Astrocyte of the spinal cord (primary cell): ENCODE results near the gene SELENOW.

Experiments
- DNase-seq: peaks from one replicate; pipeline ENCODE4 v3.0.0; 2011; ENCODE audit warnings: low read depth, low spot score
- H3K4me3 ChIP-seq: 2 replicates; pipeline ENCODE4 v1.5.1; 2011; ENCODE audit warnings: low read depth, mild to moderate bottlenecking, low read length, moderate library complexity
- CTCF ChIP-seq: IDR thresholded peaks from 2 replicates; pipeline ENCODE4 v1.5.1; 2012; ENCODE audit warnings: low read depth, mild to moderate bottlenecking, low read length, inconsistent platforms
- in situ Hi-C: cut with HindIII; loops from 2 replicates; pipeline ENCODE4 v1.10.0; 2017; ENCODE audit warnings: low sequenced_read_pairs

Gene SELENOW

DNA sequence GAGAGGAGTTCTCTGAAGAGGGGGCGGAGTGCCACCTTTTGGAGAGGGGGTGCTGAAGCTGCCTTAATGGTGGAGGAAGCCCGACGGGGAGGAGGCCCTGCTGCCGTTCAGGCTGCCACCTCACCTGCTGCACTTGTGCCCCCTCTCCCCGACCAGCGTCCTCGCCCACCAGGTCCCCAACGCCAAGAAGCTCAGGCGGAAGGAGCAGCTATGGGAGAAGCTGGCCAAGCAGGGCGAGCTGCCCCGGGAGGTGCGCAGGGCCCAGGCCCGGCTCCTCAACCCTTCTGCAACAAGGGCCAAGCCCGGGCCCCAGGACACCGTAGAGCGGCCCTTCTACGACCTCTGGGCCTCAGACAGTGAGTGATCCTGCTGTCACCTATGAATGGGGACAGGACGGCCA lies 27.8 kb upstream of the SELENOW start:
- in situ Hi-C loops = no loop called here
- DNase-seq = no peak
- TF ChIP-seq CTCF = no peak
- no peak overlapping the region for H3K4me3 ChIP-seq

DNA sequence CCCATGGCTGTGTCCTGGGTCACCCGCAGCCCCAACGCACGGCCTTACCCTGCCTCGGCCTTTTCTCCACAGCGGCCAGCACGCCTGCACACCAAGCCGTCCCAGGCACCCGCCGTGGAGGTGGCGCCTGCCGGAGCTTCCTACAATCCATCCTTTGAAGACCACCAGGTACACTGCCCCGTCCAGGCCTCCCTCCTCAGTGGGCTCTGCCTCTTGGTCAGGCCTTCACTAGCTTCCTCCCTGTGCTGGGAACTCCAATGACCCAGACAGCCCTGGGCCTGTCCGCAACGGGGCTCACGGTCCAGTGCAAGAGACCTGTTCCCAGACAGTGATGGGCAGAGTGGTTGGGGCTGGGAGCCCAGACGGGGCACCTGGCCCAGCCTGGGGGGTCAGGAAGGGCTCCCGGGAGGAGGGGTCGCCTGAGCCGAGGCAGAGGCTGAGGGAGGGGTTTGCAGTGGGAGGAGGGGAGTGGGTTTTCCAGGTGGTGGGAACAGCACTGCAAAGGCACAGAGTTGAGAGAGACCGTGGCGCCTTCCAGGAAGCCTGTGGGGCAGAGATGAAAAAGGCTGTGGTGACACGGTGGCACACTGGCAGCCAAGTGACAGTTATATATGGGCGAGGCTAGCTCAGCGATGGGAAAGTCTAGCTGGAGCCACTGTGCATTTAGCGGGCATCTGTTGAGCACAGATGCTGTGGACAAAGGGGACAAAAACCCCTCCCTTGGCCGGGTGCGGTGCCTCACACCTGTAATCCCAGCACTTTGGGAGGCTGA lies 25.9 kb upstream of the SELENOW start:
- H3K4me3 ChIP-seq = no peak overlapping the region
- no peak for TF ChIP-seq CTCF
- in situ Hi-C loops = no loop called here
- no peak for DNase-seq

- no peak for DNase-seq
- no peak for TF ChIP-seq CTCF
- no peak overlapping the region for H3K4me3 ChIP-seq
- in situ Hi-C loops = no loop called here
Measured at GRCh38 chr19:47754206-47755064, 24.1 kb upstream of the SELENOW start.

DNA sequence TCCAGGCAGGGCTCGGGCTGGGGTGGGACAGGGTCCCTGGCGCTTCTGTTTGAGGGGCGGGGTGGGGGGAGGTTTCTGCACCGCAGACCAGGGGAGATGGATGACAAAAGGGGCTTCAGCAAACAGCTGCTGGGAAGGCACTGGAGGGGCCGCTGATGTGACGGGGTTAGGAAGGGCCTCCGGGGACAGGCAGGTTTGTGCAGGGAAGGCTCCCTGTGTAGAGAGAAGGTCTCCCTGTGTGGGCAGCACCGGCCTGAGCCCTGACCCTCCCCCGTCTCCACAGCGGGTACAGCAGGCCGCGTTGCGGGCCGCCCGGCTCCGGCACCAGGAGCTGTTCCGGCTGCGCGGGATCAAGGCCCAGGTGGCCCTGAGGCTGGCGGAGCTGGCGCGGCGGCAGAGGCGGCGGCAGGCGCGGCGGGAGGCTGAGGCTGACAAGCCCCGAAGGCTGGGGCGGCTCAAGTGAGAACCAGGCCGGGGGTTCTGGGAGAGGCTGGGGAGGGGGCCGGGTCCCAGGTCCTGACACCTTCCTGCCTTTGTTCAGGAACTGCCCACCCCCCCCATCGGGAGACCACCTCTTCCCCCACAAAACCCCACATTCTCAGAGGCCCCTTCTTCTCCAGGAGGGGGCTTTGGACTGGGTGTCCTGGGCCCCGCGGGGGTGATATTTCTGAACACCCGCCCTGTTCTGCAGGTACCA lies 23.3 kb upstream of the SELENOW start:
- DNase-seq = no peak
- TF ChIP-seq CTCF = no peak
- H3K4me3 ChIP-seq = no peak overlapping the region
- in situ Hi-C loops = no loop called here

- TF ChIP-seq CTCF = no peak
- in situ Hi-C loops = no loop called here
- no peak for DNase-seq
- no peak overlapping the region for H3K4me3 ChIP-seq
Measured at GRCh38 chr19:47755762-47756626, 22.5 kb upstream of the SELENOW start.

DNA sequence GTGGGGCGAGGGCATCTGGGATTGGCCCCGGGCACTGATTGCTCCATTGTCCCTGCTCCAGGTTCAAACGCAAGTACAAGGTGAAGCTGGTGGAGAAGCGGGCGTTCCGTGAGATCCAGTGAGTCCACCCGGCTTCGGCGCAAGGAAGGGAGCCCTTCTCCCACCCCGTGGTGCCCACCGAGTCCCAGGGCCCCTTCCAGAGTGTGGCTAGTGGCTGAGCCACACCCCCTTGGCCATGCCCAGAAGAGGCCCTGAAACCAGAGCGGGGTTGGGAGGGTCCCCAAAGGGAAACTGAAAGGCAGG lies 21.9 kb upstream of the SELENOW start:
- TF ChIP-seq CTCF = no peak
- H3K4me3 ChIP-seq = no peak overlapping the region
- DNase-seq = no peak
- in situ Hi-C loops = no loop called here
